Measurements from ENCODE around the gene RNF123. TPM values are rescaled to one million over a fixed set of nuclear protein-coding genes. Genes with fewer than 3 reads are reported as not detected.

The RNF123 gene
- total RNA-seq, 4 donors from 2014 or later: 14.7 to 23.7 (median 19.7) TPM

- TF ChIP-seq CTCF (IDR thresholded peaks at IDR 0.05; ENCODE audit: low read depth): no peak
Observed at GRCh38 chr3:49704629-49705028, 15.3 kb downstream of the RNF123 start.

GRCh38 chr3:49705390-49705960, 16.1 kb downstream of the RNF123 start:
- no peak for TF ChIP-seq CTCF (IDR thresholded peaks at IDR 0.05; ENCODE audit: low read depth)

- no peak for TF ChIP-seq CTCF (IDR thresholded peaks at IDR 0.05; ENCODE audit: low read depth)
Observed at GRCh38 chr3:49706456-49707112, 17.2 kb downstream of the RNF123 start.

GRCh38 chr3:49707113-49707480, 17.7 kb downstream of the RNF123 start:
- TF ChIP-seq CTCF (IDR thresholded peaks at IDR 0.05; ENCODE audit: low read depth): no peak

- no peak for TF ChIP-seq CTCF (IDR thresholded peaks at IDR 0.05; ENCODE audit: low read depth)
Observed at GRCh38 chr3:49709852-49710251, 20.5 kb downstream of the RNF123 start.

GRCh38 chr3:49711489-49711888, 22.1 kb downstream of the RNF123 start:
- TF ChIP-seq CTCF (IDR thresholded peaks at IDR 0.05; ENCODE audit: low read depth): no peak

GRCh38 chr3:49712166-49712565, 22.8 kb downstream of the RNF123 start:
- no peak for TF ChIP-seq CTCF (IDR thresholded peaks at IDR 0.05; ENCODE audit: low read depth)
